ENCODE results near the gene CUL1. TPM values are rescaled to one million over a fixed set of nuclear protein-coding genes. Genes with fewer than 3 reads are reported as not detected.
"Not testable (repeated sequence)": the region's sequence is repeated elsewhere in the genome, so short reads cannot be mapped to it uniquely, and the experiment has no call there.

The CUL1 gene
- total and polyA plus RNA-seq, 5 donors from 2014 or later: 41.4 to 56.9 (median 47.7) TPM

DNA sequence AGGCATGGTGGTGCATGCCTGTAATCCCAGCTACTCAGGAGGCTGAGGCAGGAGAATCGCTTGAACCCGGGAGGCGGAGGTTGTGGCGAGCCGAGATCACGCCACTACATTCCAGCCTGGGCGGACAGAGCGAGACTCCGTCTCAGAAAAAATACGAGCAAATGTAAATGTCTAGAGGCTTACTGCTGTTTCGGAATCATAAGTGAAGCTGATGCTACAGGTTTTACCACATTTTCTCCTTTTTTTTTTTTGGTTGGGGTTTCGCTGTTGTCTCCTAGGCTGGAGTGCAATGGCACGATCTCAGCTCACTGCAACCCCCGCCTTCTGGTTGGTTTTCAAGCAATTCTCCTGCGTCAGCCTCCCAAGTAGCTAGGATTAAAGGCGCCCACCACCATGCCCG lies 11.7 kb downstream of the CUL1 start:
- H3K27ac Mint-ChIP-seq; H3K27me3 Mint-ChIP-seq; H3K27me3 ChIP-seq (ENCODE audit: control insufficient read depth, insufficient read depth, low read length); H3K4me3 ChIP-seq (ENCODE audit: low read depth, low read length); H3K36me3 ChIP-seq (ENCODE audit: control insufficient read depth, insufficient read depth, low read length); H3K36me3 Mint-ChIP-seq; DNase-seq; H3K27ac ChIP-seq (ENCODE audit: insufficient read depth, low read length, poor library complexity, severe bottlenecking); ATAC-seq (ENCODE audit: low read depth in 2 of 2); H3K9me3 ChIP-seq (ENCODE audit: control insufficient read depth in 2 of 2, low read length in 2 of 2); H3K4me3 Mint-ChIP-seq; H3K9me3 Mint-ChIP-seq: not testable (repeated sequence)
- peaks cover 32% of the 10 kb centered on the region for H3K4me1 ChIP-seq (ENCODE audit: control insufficient read depth, insufficient read depth, low read length, poor library complexity, severe bottlenecking)
- H3K4me1 Mint-ChIP-seq: peaks cover 52 to 93% (median 65%) of the 10 kb centered on the region in 4 donors

DNA sequence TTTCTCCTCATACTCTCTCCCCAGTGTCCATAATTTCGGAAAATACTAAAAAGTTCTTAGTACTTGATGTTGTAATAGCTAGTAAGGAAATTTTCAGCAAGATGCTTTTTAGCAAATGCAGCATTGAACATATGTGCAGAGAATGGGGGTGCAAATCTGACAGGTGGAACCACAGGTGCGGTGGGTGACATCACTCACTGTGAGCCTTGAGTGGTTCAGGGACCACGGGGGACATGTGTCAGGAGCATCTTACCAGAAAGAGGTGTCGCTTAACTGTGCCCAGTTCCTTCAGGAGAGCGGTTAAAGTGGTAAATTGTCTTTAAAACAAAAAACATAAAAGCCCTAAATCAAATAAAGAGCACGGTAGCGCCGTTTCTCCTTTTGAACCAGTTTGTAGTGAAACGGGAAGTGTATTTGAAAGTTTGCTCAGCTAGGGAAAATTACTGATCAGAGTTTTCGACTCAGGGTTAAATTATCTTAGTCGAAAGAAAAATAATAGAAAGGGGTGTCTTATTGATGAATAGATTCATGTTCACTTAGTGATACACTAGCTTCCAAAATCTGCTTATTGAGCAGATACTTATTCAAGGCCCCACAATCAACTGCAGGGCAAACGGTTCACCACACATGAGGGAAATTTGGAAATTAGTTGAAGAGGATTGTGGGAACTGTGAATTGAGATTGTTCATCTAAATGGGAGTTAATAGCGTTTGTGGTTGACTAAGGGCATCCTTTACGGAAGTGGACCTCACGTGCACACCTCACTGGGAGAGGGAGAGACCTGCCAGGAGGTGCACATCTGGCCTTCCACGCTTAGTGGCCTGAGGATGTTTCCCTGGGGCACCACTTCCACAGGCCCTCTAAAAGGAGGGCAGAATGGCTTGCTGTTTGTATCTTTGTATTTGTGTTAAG lies 12.7 kb downstream of the CUL1 start:
- Histone ChIP-seq H3K36me3 (ENCODE audit: control insufficient read depth, insufficient read depth, low read length) (peaks cover 2% of the 10 kb centered on the region), H3K27ac (ENCODE audit: insufficient read depth, low read length, poor library complexity, severe bottlenecking) (no peak overlapping the region), H3K27me3 (ENCODE audit: control insufficient read depth, insufficient read depth, low read length) (no peaks in the 10 kb centered on the region), H3K4me3 (ENCODE audit: low read depth, low read length) (no peak overlapping the region), H3K9me3 (ENCODE audit: control insufficient read depth in 2 of 2, low read length in 2 of 2) (no peaks in the 10 kb centered on the region), H3K4me1 (ENCODE audit: control insufficient read depth, insufficient read depth, low read length, poor library complexity, severe bottlenecking) (peaks cover 24% of the 10 kb centered on the region)
- Mint-ChIP-seq H3K27me3 (no peaks in the 10 kb centered on the region), H3K9me3 (no peaks in the 10 kb centered on the region), H3K36me3 (peaks cover 2% of the 10 kb centered on the region), H3K4me1 (peaks cover 55 to 92% (median 65%) of the 10 kb centered on the region in 4 donors), H3K4me3 (peak overlapping the region in 3 of 4 donors; percentile 0 to 69 (median 4)), H3K27ac (peak overlapping the region in 2 of 3 donors; percentile 15 to 70)
- no peak for ATAC-seq (ENCODE audit: low read depth in 2 of 2)
- DNase-seq: no peak

DNA sequence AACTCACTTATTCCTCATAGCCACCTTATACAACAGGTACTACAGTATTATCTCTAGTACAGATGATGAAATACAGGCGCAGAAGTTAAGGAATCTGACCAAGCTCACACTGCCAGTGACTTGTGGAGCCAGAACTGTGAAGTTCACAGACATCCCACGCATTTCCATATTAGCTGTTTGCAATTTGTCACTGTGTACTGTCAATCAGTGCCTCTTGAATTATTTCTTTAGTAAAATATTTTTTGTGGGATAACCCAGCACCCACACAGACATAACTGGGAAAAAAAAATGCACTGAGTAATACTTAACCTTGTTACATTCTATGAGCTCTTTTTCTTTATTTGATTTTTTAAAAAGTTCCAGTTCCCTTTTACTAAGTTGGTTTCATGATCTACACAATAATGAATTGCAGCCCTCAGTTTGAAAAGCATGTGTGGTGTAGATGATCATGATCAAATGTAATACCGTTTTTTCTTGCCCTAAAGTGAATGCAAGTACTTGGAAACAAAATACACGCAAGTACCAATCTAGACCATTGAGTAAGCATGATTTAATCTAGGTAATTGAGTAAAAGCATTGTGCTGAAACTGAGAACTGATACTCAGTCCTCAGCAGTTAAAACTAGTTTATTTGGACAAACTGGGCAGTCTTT lies 14.1 kb downstream of the CUL1 start:
- Histone ChIP-seq H3K27ac (ENCODE audit: insufficient read depth, low read length, poor library complexity, severe bottlenecking) (no peak overlapping the region), H3K4me1 (ENCODE audit: control insufficient read depth, insufficient read depth, low read length, poor library complexity, severe bottlenecking) (peaks cover 31% of the 10 kb centered on the region), H3K4me3 (ENCODE audit: low read depth, low read length) (no peak overlapping the region), H3K36me3 (ENCODE audit: control insufficient read depth, insufficient read depth, low read length) (peaks cover 2% of the 10 kb centered on the region), H3K9me3 (ENCODE audit: control insufficient read depth in 2 of 2, low read length in 2 of 2) (no peaks in the 10 kb centered on the region), H3K27me3 (ENCODE audit: control insufficient read depth, insufficient read depth, low read length) (no peaks in the 10 kb centered on the region)
- H3K4me3 Mint-ChIP-seq: peak overlapping the region in 2 of 4 donors; percentile 7 to 69
- DNase-seq (no peak), ATAC-seq (ENCODE audit: low read depth in 2 of 2) (no peak)
- peaks cover 51 to 94% (median 63%) of the 10 kb centered on the region in 4 donors for H3K4me1 Mint-ChIP-seq
- H3K27me3 Mint-ChIP-seq: no peaks in the 10 kb centered on the region
- H3K36me3 Mint-ChIP-seq: peaks cover 9% of the 10 kb centered on the region
- H3K27ac Mint-ChIP-seq: no peak overlapping the region
- no peaks in the 10 kb centered on the region for H3K9me3 Mint-ChIP-seq

DNA sequence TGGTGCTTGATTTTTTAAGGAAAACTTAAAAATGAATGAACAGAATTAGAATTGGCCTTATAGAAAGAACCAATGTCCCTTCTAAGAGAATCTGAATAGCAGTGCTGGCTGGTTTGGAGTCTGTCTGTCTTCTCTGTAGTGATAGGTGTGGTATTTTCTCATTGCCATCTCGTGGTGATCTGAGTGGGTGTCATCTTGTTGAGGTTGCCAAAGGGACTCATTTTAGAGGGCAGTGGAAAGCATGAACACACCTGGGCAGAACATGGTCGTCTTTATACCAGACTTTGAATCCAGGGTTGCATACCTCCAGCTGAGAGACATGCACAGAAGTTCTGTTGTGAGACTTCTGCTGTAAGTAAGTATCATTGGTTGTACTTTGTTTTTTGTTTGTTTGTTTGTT lies 15.8 kb downstream of the CUL1 start:
- Mint-ChIP-seq H3K36me3 (peaks cover 15% of the 10 kb centered on the region), H3K27me3 (no peaks in the 10 kb centered on the region), H3K4me1 (peaks cover 46 to 94% (median 60%) of the 10 kb centered on the region in 4 donors), H3K9me3 (no peaks in the 10 kb centered on the region), H3K4me3 (peak overlapping the region in 2 of 4 donors; percentile 2 to 38), H3K27ac (peak overlapping the region in 2 of 3 donors; percentile 32 to 40)
- H3K27ac ChIP-seq (ENCODE audit: insufficient read depth, low read length, poor library complexity, severe bottlenecking): no peak overlapping the region
- H3K36me3 ChIP-seq (ENCODE audit: control insufficient read depth, insufficient read depth, low read length): peaks cover 2% of the 10 kb centered on the region
- DNase-seq (no peak), ATAC-seq (ENCODE audit: low read depth in 2 of 2) (no peak)
- H3K27me3 ChIP-seq (ENCODE audit: control insufficient read depth, insufficient read depth, low read length): no peaks in the 10 kb centered on the region
- H3K4me1 ChIP-seq (ENCODE audit: control insufficient read depth, insufficient read depth, low read length, poor library complexity, severe bottlenecking): peaks cover 28% of the 10 kb centered on the region
- H3K4me3 ChIP-seq (ENCODE audit: low read depth, low read length): no peak overlapping the region
- H3K9me3 ChIP-seq (ENCODE audit: control insufficient read depth in 2 of 2, low read length in 2 of 2): no peaks in the 10 kb centered on the region

DNA sequence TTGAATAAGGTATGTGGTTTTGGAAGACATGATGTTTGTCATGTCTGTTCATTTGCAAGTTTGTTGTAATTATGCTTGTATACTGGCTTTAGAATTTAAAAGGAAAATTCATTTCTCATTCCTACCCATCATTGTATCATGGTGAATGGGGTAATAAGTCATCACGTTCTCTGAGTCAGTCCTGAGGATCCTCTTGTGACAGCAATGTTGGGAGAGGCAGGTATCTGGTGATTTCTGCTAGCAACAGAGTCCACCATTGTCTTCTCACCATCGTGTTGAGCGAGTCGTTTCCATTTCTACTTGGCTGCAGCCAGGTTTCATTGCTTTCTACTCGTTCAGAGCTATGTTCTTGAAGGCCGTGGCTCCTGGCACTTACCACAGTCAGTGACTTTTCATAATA lies 16.3 kb downstream of the CUL1 start:
- Mint-ChIP-seq H3K4me3 (no peak overlapping the region), H3K27me3 (no peaks in the 10 kb centered on the region), H3K4me1 (peaks cover 46 to 94% (median 62%) of the 10 kb centered on the region in 4 donors), H3K9me3 (no peaks in the 10 kb centered on the region), H3K27ac (peak overlapping the region in 1 of 3 donors; percentile 32), H3K36me3 (peaks cover 15% of the 10 kb centered on the region)
- Histone ChIP-seq H3K36me3 (ENCODE audit: control insufficient read depth, insufficient read depth, low read length) (peaks cover 2% of the 10 kb centered on the region), H3K9me3 (ENCODE audit: control insufficient read depth in 2 of 2, low read length in 2 of 2) (no peaks in the 10 kb centered on the region), H3K4me1 (ENCODE audit: control insufficient read depth, insufficient read depth, low read length, poor library complexity, severe bottlenecking) (peaks cover 28% of the 10 kb centered on the region), H3K4me3 (ENCODE audit: low read depth, low read length) (no peak overlapping the region), H3K27me3 (ENCODE audit: control insufficient read depth, insufficient read depth, low read length) (no peaks in the 10 kb centered on the region), H3K27ac (ENCODE audit: insufficient read depth, low read length, poor library complexity, severe bottlenecking) (no peak overlapping the region)
- DNase-seq: no peak
- no peak for ATAC-seq (ENCODE audit: low read depth in 2 of 2)

DNA sequence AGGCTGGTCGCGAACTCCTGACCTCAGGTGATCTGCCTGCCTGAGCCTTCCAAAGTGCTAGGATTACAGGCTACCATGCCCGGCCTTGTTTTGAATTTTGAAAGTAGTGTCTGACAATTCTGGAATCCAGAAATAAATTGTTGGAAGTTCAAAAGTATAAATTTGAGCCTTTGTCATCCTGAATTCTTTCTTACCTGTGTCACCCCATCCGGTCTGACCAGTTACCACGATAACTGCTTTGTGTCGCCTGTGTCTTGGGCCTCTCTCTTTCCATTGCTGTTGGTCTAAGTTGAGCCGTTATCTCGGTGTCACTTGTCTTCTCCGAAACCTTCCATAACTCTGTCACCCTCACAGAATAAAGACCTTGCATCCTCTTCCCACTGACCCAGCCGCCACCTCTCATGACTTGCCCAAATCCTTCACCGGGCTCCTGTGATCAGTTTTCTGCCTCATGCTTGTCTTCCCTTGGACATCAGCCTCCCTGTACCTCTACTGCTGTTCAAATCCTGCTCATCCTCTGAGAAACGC lies 18.6 kb downstream of the CUL1 start:
- H3K27ac Mint-ChIP-seq: peak overlapping the region in 2 of 3 donors; percentile 1 to 50
- H3K4me1 Mint-ChIP-seq: peaks cover 42 to 95% (median 68%) of the 10 kb centered on the region in 4 donors
- H3K9me3 Mint-ChIP-seq: no peaks in the 10 kb centered on the region
- ATAC-seq (ENCODE audit: low read depth in 2 of 2) (no peak), DNase-seq (no peak)
- Histone ChIP-seq H3K36me3 (ENCODE audit: control insufficient read depth, insufficient read depth, low read length) (peaks cover 2% of the 10 kb centered on the region), H3K4me3 (ENCODE audit: low read depth, low read length) (no peak overlapping the region), H3K4me1 (ENCODE audit: control insufficient read depth, insufficient read depth, low read length, poor library complexity, severe bottlenecking) (peaks cover 20% of the 10 kb centered on the region), H3K27ac (ENCODE audit: insufficient read depth, low read length, poor library complexity, severe bottlenecking) (no peak overlapping the region), H3K27me3 (ENCODE audit: control insufficient read depth, insufficient read depth, low read length) (no peaks in the 10 kb centered on the region), H3K9me3 (ENCODE audit: control insufficient read depth in 2 of 2, low read length in 2 of 2) (no peaks in the 10 kb centered on the region)
- H3K27me3 Mint-ChIP-seq: no peaks in the 10 kb centered on the region
- H3K36me3 Mint-ChIP-seq: peaks cover 16% of the 10 kb centered on the region
- H3K4me3 Mint-ChIP-seq: peak overlapping the region in 2 of 4 donors; percentile 2

DNA sequence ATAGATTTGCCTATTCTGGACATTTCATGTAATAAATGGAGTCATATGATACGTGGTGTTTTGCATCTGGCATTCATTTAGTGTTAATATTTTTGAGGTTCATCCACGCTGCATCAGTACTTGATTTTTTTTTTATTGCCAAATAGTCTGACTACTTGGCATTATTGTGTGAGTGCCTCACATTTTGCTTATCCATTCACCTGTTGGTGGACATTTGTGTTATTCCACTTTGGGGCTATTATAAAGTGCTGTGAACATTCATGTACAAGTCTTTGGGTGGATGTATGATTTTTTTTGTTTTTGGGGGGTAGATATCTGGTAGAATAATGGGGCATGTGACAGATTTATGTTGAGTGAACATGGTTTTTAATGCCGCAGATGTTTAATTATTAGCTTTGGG lies 19.7 kb downstream of the CUL1 start:
- H3K27me3 Mint-ChIP-seq: no peaks in the 10 kb centered on the region
- H3K27ac Mint-ChIP-seq: peak overlapping the region in 1 of 3 donors; percentile 16
- H3K9me3 Mint-ChIP-seq: no peaks in the 10 kb centered on the region
- peaks cover 20% of the 10 kb centered on the region for H3K36me3 Mint-ChIP-seq
- peaks cover 43 to 96% (median 69%) of the 10 kb centered on the region in 4 donors for H3K4me1 Mint-ChIP-seq
- H3K9me3 ChIP-seq (ENCODE audit: control insufficient read depth in 2 of 2, low read length in 2 of 2): no peaks in the 10 kb centered on the region
- H3K27ac ChIP-seq (ENCODE audit: insufficient read depth, low read length, poor library complexity, severe bottlenecking): no peak overlapping the region
- no peak overlapping the region for H3K4me3 ChIP-seq (ENCODE audit: low read depth, low read length)
- H3K27me3 ChIP-seq (ENCODE audit: control insufficient read depth, insufficient read depth, low read length): no peaks in the 10 kb centered on the region
- no peak for ATAC-seq (ENCODE audit: low read depth in 2 of 2)
- peak overlapping the region in 2 of 4 donors; percentile 11 to 32 for H3K4me3 Mint-ChIP-seq
- DNase-seq: no peak
- peaks cover 2% of the 10 kb centered on the region for H3K36me3 ChIP-seq (ENCODE audit: control insufficient read depth, insufficient read depth, low read length)
- peaks cover 28% of the 10 kb centered on the region for H3K4me1 ChIP-seq (ENCODE audit: control insufficient read depth, insufficient read depth, low read length, poor library complexity, severe bottlenecking)

Data from CD4-positive, CD25-positive, alpha-beta regulatory T cell (primary cell).